SK-N-MC (cell line): ENCODE measurements around the gene NLRC5.

ENCODE experiments used
- DNase-seq: peaks from one replicate; pipeline ENCODE4 v3.0.0-alpha.2; 2011; ENCODE audit warnings: low read depth, low spot score
- H3K27ac ChIP-seq: fragments of 200-600 bp; sonication (generic); 2 replicates; pipeline ENCODE4 v1.5.1; 2016; ENCODE audit warnings: mixed run types
- H3K36me3 ChIP-seq: fragments of 200-600 bp; sonication (generic); 2 replicates; pipeline ENCODE4 v1.6.1; 2017; ENCODE audit warnings: antibody characterized with exemption, low read length, mixed read lengths; ENCODE audit not compliant: insufficient read depth
- H3K4me3 ChIP-seq: fragments of 200-600 bp; sonication (generic); 2 replicates; pipeline ENCODE4 v1.5.1; 2016
- H3K9ac ChIP-seq: fragments of 200-600 bp; sonication (generic); 2 replicates; pipeline ENCODE4 v1.8.0; 2017; ENCODE audit warnings: mixed run types, mixed read lengths; ENCODE audit not compliant: insufficient read length
- H3K9me3 ChIP-seq: fragments of 200-600 bp; sonication (generic); 2 replicates; pipeline ENCODE4 v1.6.1; 2017; ENCODE audit warnings: low read depth, mild to moderate bottlenecking, antibody characterized with exemption, low read length, moderate library complexity, mixed read lengths
- EZH2 ChIP-seq: fragments of 200-600 bp; sonication (generic); IDR thresholded peaks from one replicate; pipeline ENCODE4 v1.6.1; 2017; ENCODE audit warnings: antibody characterized with exemption
- FOXP2 ChIP-seq: optimal IDR thresholded peaks from 2 replicates; pipeline ENCODE3; 2011; ENCODE audit warnings: mild to moderate bottlenecking, moderate library complexity; ENCODE audit not compliant: insufficient read depth; ENCODE audit errors: extremely low read length, control extremely low read depth
- POLR2AphosphoS5 ChIP-seq: IDR thresholded peaks from 2 replicates; pipeline ENCODE4 v1.6.1; 2012; ENCODE audit warnings: mild to moderate bottlenecking, low read depth, low read length, borderline replicate concordance

NLRC5 gene

GRCh38 chr16:56977823-56978430 is 11.4 kb upstream of the NLRC5 start:
- no peak for DNase-seq
- no peaks in the 10 kb centered on the region for H3K9me3 ChIP-seq
- no peak overlapping the region for H3K9ac ChIP-seq
- H3K27ac ChIP-seq, result no peak overlapping the region
- H3K36me3 ChIP-seq, result no peaks in the 10 kb centered on the region
- H3K4me3 ChIP-seq, result no peak overlapping the region
- TF ChIP-seq FOXP2, result no peak
- no peak for TF ChIP-seq POLR2AphosphoS5
- no peak for TF ChIP-seq EZH2

GRCh38 chr16:56980201-56980535 is 9.2 kb upstream of the NLRC5 start:
- Histone ChIP-seq H3K27ac (no peak overlapping the region), H3K9ac (no peak overlapping the region), H3K36me3 (no peaks in the 10 kb centered on the region), H3K4me3 (no peak overlapping the region), H3K9me3 (no peaks in the 10 kb centered on the region)
- TF ChIP-seq EZH2, result no peak
- no peak for TF ChIP-seq FOXP2
- no peak for TF ChIP-seq POLR2AphosphoS5
- DNase-seq, result no peak

- no peak for DNase-seq
- TF ChIP-seq EZH2 (no peak), FOXP2 (no peak), POLR2AphosphoS5 (no peak)
- no peaks in the 10 kb centered on the region for H3K9me3 ChIP-seq
- H3K27ac ChIP-seq, result no peak overlapping the region
- no peak overlapping the region for H3K4me3 ChIP-seq
- H3K36me3 ChIP-seq, result no peaks in the 10 kb centered on the region
- no peak overlapping the region for H3K9ac ChIP-seq
Measured at GRCh38 chr16:56980792-56981724, 8.3 kb upstream of the NLRC5 start.

- Histone ChIP-seq H3K4me3 (no peak overlapping the region), H3K9ac (no peak overlapping the region), H3K9me3 (no peaks in the 10 kb centered on the region), H3K36me3 (no peaks in the 10 kb centered on the region), H3K27ac (no peak overlapping the region)
- DNase-seq, result no peak
- TF ChIP-seq POLR2AphosphoS5 (no peak), FOXP2 (no peak), EZH2 (no peak)
Measured at GRCh38 chr16:56981729-56982271, 7.6 kb upstream of the NLRC5 start.

GRCh38 chr16:56982695-56983094 is 6.7 kb upstream of the NLRC5 start:
- Histone ChIP-seq H3K36me3 (no peaks in the 10 kb centered on the region), H3K27ac (no peak overlapping the region), H3K9me3 (no peaks in the 10 kb centered on the region), H3K4me3 (no peak overlapping the region), H3K9ac (no peak overlapping the region)
- TF ChIP-seq POLR2AphosphoS5, result no peak
- TF ChIP-seq FOXP2, result no peak
- TF ChIP-seq EZH2, result no peak
- no peak for DNase-seq

GRCh38 chr16:56983211-56983751 is 6.1 kb upstream of the NLRC5 start:
- DNase-seq, result no peak
- no peak overlapping the region for H3K9ac ChIP-seq
- no peak overlapping the region for H3K4me3 ChIP-seq
- no peak for TF ChIP-seq FOXP2
- no peak for TF ChIP-seq POLR2AphosphoS5
- TF ChIP-seq EZH2, result no peak
- H3K9me3 ChIP-seq, result no peaks in the 10 kb centered on the region
- no peaks in the 10 kb centered on the region for H3K36me3 ChIP-seq
- no peak overlapping the region for H3K27ac ChIP-seq

GRCh38 chr16:56984639-56985038 is 4.7 kb upstream of the NLRC5 start:
- Histone ChIP-seq H3K36me3 (no peaks in the 10 kb centered on the region), H3K9ac (no peak overlapping the region), H3K9me3 (no peaks in the 10 kb centered on the region), H3K4me3 (no peak overlapping the region), H3K27ac (no peak overlapping the region)
- DNase-seq, result no peak
- TF ChIP-seq FOXP2, result no peak
- no peak for TF ChIP-seq EZH2
- TF ChIP-seq POLR2AphosphoS5, result no peak

- TF ChIP-seq EZH2 (no peak), POLR2AphosphoS5 (no peak), FOXP2 (no peak)
- H3K4me3 ChIP-seq, result no peak overlapping the region
- H3K9ac ChIP-seq, result no peak overlapping the region
- H3K27ac ChIP-seq, result no peak overlapping the region
- no peaks in the 10 kb centered on the region for H3K36me3 ChIP-seq
- no peaks in the 10 kb centered on the region for H3K9me3 ChIP-seq
- no peak for DNase-seq
Measured at GRCh38 chr16:56985288-56985961, 3.9 kb upstream of the NLRC5 start.
